Osteocyte (in vitro differentiated cells): ENCODE results near the gene ATP6AP1. TPM values are rescaled to one million over a fixed set of nuclear protein-coding genes. Genes with fewer than 3 reads are reported as not detected.

Source experiments
- DNase-seq: peaks from one replicate; pipeline ENCODE4 v3.0.0; 2021; ENCODE audit warnings: mixed read lengths; ENCODE audit not compliant: unreplicated experiment; ENCODE audit errors: extremely low spot score
- H3K27ac Mint-ChIP-seq: one replicate; pipeline ENCODE4 v1.8.0; 2021; ENCODE audit warnings: mild to moderate bottlenecking, mixed read lengths; ENCODE audit not compliant: unreplicated experiment
- H3K27me3 Mint-ChIP-seq: one replicate; pipeline ENCODE4 v1.8.0; 2021; ENCODE audit warnings: mixed read lengths; ENCODE audit not compliant: unreplicated experiment
- H3K36me3 Mint-ChIP-seq: one replicate; pipeline ENCODE4 v1.8.0; 2021; ENCODE audit warnings: mixed read lengths; ENCODE audit not compliant: unreplicated experiment
- H3K4me1 Mint-ChIP-seq: one replicate; pipeline ENCODE4 v1.8.0; 2021; ENCODE audit warnings: mixed read lengths; ENCODE audit not compliant: unreplicated experiment
- H3K4me3 Mint-ChIP-seq: one replicate; pipeline ENCODE4 v1.8.0; 2021; ENCODE audit warnings: mild to moderate bottlenecking, moderate library complexity, mixed read lengths; ENCODE audit not compliant: unreplicated experiment
- H3K9me3 Mint-ChIP-seq: one replicate; pipeline ENCODE4 v1.8.0; 2021; ENCODE audit warnings: mixed read lengths; ENCODE audit not compliant: unreplicated experiment
- total RNA-seq: library from RNA; stranded (reverse); gene quantifications from 2 replicates; pipeline ENCODE4 v1.2.1, GENCODE V29; 2021
- TF ChIP-seq, protein P1 (sequence below): fragments of 200-600 bp; sonication (generic); IDR thresholded peaks from 2 replicates; pipeline ENCODE4 v1.5.0; 2021; ENCODE audit warnings: antibody characterized with exemption, mild to moderate bottlenecking, moderate library complexity

The ATP6AP1 gene
- total RNA-seq, 1 donor from 2014 or later, result 144 TPM

DNA sequence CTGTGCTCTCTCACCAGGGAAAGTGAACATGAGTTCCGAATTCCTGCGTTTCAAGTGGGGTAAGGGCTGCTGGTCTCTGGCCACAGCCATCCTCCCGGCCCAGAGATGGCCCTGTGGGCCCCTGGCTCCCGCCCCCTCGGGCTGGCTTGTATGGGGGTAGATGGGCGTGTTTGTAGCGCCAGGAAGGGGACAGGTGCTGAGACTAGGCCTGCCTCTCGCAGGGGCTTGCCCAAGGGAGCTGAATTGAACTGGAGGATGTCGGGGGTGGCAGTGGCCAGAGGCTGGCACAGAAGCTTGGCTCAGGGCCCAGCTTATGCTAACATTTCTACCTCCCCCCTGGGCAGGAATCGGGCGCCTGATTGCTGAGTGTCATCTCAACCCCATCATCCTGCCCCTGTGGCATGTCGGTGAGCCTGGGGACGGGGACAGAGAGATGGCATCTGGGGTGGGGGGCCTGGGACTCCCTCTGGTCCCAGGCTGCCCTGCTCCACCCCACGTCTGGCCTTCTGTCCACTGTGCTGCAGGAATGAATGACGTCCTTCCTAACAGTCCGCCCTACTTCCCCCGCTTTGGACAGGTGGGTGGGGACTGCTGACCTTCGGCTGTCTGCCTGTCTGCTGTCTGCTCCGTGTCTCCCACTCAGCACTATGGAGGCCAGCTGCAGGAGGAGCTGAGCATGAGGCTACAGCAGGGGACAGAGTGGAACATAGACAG is 8.6 kb upstream of the ATP6AP1 start:
- H3K27me3 Mint-ChIP-seq, result no peaks in the 10 kb centered on the region
- H3K36me3 Mint-ChIP-seq, result peaks cover 4% of the 10 kb centered on the region
- no peak overlapping the region for H3K4me3 Mint-ChIP-seq
- DNase-seq, result peak; percentile 81
- no peaks in the 10 kb centered on the region for H3K4me1 Mint-ChIP-seq
- H3K9me3 Mint-ChIP-seq, result no peaks in the 10 kb centered on the region
- no peak overlapping the region for H3K27ac Mint-ChIP-seq
- TF ChIP-seq, protein P1, sequence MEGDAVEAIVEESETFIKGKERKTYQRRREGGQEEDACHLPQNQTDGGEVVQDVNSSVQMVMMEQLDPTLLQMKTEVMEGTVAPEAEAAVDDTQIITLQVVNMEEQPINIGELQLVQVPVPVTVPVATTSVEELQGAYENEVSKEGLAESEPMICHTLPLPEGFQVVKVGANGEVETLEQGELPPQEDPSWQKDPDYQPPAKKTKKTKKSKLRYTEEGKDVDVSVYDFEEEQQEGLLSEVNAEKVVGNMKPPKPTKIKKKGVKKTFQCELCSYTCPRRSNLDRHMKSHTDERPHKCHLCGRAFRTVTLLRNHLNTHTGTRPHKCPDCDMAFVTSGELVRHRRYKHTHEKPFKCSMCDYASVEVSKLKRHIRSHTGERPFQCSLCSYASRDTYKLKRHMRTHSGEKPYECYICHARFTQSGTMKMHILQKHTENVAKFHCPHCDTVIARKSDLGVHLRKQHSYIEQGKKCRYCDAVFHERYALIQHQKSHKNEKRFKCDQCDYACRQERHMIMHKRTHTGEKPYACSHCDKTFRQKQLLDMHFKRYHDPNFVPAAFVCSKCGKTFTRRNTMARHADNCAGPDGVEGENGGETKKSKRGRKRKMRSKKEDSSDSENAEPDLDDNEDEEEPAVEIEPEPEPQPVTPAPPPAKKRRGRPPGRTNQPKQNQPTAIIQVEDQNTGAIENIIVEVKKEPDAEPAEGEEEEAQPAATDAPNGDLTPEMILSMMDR, result no peak

DNA sequence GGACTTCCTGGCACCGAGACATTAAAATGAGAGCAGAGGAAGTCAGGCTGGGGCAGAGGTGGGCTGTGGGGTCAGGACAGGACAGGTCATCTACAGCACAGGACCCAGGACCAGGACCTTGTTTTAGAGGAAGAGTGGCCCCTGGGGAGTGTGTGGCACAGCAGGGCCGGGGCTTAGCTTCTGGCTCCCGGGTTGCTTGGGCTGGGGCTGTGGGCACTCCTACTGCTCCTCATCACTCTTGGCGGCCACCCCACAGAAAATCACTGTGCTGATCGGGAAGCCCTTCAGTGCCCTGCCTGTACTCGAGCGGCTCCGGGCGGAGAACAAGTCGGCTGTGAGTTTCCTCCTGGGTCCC is 8.1 kb upstream of the ATP6AP1 start:
- no peaks in the 10 kb centered on the region for H3K4me1 Mint-ChIP-seq
- peak; percentile 83 for DNase-seq
- H3K9me3 Mint-ChIP-seq, result no peaks in the 10 kb centered on the region

DNA sequence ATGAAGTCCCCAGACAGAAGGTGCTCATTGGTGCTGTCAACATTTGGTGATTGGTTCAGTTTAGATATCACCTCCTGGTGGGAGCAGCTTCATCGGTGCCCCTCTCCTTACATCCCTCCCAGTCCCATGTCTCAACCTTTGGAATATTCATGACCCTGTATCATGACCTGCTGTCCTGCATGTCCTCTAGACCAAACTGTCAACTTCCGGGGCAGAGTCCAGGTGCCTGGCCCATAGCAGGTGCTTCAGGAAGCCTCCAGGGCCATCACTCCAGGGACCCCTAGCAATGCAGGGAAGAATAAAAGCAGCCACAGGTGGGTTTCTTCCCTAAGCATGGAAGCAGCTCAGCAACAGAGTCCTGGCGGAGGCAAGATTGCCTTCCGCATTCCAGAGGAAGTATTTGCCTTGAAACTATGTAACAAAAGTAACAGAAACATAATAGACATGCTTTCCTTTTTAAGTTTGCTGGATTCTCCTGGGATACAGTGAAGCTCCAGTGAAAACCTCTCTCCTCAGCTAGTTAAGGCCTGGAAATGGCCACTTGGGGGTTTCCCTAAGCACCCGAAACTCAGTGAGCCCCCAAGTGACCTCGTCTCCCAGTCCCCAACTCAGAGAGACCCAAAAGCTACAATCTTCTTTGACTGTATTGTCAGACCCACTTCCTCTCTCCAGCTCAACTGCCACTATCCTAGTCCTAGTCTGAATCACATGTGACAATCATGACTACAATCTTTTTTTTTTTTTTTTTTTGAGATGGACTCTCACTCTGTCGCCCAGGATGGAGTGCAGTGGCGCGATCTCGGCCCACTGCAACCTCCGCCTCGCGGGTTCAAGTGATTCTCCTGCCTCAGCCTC is 1.3 kb upstream of the ATP6AP1 start:
- TF ChIP-seq, protein P1, result no peak
- no peaks in the 10 kb centered on the region for H3K36me3 Mint-ChIP-seq
- peaks cover 4% of the 10 kb centered on the region for H3K9me3 Mint-ChIP-seq
- peak overlapping the region; percentile 75 for H3K4me3 Mint-ChIP-seq
- no peak overlapping the region for H3K27ac Mint-ChIP-seq
- DNase-seq, result no peak
- peaks cover 20% of the 10 kb centered on the region for H3K4me1 Mint-ChIP-seq
- no peaks in the 10 kb centered on the region for H3K27me3 Mint-ChIP-seq

More for the DNA sequence above, 8.1 kb upstream of the ATP6AP1 start:
- no peaks in the 10 kb centered on the region for H3K27me3 Mint-ChIP-seq
- peaks cover 4% of the 10 kb centered on the region for H3K36me3 Mint-ChIP-seq
- TF ChIP-seq, protein P1, result no peak
- H3K4me3 Mint-ChIP-seq, result no peak overlapping the region
- no peak overlapping the region for H3K27ac Mint-ChIP-seq

DNA sequence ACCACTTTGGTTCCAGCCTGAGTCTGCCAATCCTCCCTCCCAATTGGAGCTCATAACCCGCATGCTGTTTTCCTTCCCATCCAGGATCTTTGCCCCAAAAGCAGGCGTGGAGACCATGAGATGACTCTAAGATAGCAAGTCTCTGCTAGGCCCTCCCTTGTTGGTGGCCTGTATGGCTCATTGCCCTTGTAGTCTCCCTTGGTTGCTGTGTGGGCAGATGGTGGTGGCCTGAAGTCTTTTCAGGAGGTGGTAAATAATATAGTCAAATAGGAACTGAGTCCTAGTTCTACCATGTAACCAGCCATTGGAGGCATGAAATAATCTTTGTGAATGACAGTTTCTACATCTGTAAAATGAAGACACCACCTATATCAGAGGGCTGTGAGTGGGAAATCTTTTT is 1.2 kb downstream of the ATP6AP1 start:
- Mint-ChIP-seq H3K4me1 (peaks cover 20% of the 10 kb centered on the region), H3K9me3 (peaks cover 4% of the 10 kb centered on the region), H3K27ac (peak overlapping the region; percentile 14), H3K36me3 (no peaks in the 10 kb centered on the region), H3K4me3 (peak overlapping the region; percentile 75), H3K27me3 (no peaks in the 10 kb centered on the region)
- DNase-seq, result no peak
- TF ChIP-seq, protein P1, result no peak

DNA sequence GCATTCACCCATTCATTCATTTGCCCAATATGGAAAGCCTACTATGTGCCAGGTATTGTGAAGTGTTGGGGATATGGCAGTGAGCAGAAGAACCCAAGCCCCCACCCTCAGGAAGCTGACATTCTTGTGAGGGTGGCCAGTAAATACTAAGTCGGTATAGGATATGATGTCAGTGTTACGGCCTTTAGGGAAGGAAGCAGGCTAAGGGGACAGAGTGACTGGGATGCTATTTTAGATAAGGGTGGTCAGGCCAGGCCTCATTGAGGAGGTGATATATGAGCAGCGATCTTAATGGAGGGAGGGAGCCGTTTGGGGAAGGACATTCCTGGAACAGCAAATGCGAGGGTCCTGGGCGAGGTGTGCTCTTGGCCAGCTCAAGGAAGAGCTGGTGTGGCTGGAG is 2.0 kb downstream of the ATP6AP1 start:
- peaks cover 4% of the 10 kb centered on the region for H3K9me3 Mint-ChIP-seq
- no peak overlapping the region for H3K4me3 Mint-ChIP-seq
- H3K27ac Mint-ChIP-seq, result no peak overlapping the region
- H3K27me3 Mint-ChIP-seq, result no peaks in the 10 kb centered on the region
- DNase-seq, result no peak
- TF ChIP-seq, protein P1, result no peak
- H3K4me1 Mint-ChIP-seq, result peaks cover 20% of the 10 kb centered on the region
- no peaks in the 10 kb centered on the region for H3K36me3 Mint-ChIP-seq
